Activated CD4-positive, alpha-beta memory T cell treated with anti-CD3 and anti-CD28 coated beads, Interleukin-2, amount 10 ng/mL, durations not matched to agents 7 days and 5 days (primary cell): ENCODE results near the gene TAF5. TPM values are rescaled to one million over a fixed set of nuclear protein-coding genes. Genes with fewer than 3 reads are reported as not detected.
A peak's percentile ranks its signal among the peaks of the same experiment; 100 is the strongest.
"Not testable (repeated sequence)": the region's sequence is repeated elsewhere in the genome, so short reads cannot be mapped to it uniquely, and the experiment has no call there.

ENCODE experiments used
- CTCF ChIA-PET: fragments of 350-600 bp; sonication (Branson Sonifier 250); formaldehyde crosslinking; loops from one replicate; lab custom pipeline; 2021; ENCODE audit warnings: antibody characterized with exemption, inconsistent platforms; lab: Charles Lee
- POLR2A ChIA-PET: fragments of 350-600 bp; sonication (Branson Sonifier 250); formaldehyde crosslinking; loops from one replicate; lab custom pipeline; 2021; ENCODE audit warnings: antibody characterized with exemption; lab: Charles Lee
- DNase-seq: peaks from one replicate; pipeline ENCODE4 v3.0.0-alpha.2; 2020
- H3K27ac Mint-ChIP-seq: one replicate; pipeline ENCODE4 v1.8.0; 2021; ENCODE audit warnings: mild to moderate bottlenecking, mixed read lengths
- H3K27me3 Mint-ChIP-seq: one replicate; pipeline ENCODE4 v1.8.0; 2021; ENCODE audit warnings: mixed read lengths
- H3K36me3 Mint-ChIP-seq: one replicate; pipeline ENCODE4 v1.8.0; 2021; ENCODE audit warnings: low read depth, mixed read lengths
- H3K4me1 Mint-ChIP-seq: one replicate; pipeline ENCODE4 v1.8.0; 2021; ENCODE audit warnings: mixed read lengths
- H3K4me3 Mint-ChIP-seq: one replicate; pipeline ENCODE4 v1.8.0; 2021; ENCODE audit warnings: mild to moderate bottlenecking, mixed read lengths
- H3K9me3 Mint-ChIP-seq: one replicate; pipeline ENCODE4 v1.8.0; 2021; ENCODE audit warnings: mixed read lengths
- total RNA-seq, 2 experiments: library from RNA; stranded (reverse); gene quantifications; one replicate each; pipeline ENCODE4 v1.2.3, GENCODE V29; 2021

The TAF5 gene
- total RNA-seq, result 10 to 100 TPM; 13.1 to 13.2 TPM

- H3K4me1 Mint-ChIP-seq, result peaks cover 24% of the 10 kb centered on the region
- peak; percentile 93 for DNase-seq
- ChIA-PET POLR2A (interaction anchor here (1.0 to 3.7 kb wide), 14 partner anchors 8 to 724 kb away, joined by 3 to 37 read pairs (median 6); partner anchors contain the start of genes ATP5MK, CALHM2, NT5C2 and PCGF6), CTCF (interaction anchor here (0.8 to 2.0 kb wide), 5 partner anchors 14 to 108 kb away, joined by 3 to 9 read pairs (median 4); partner anchors contain the start of genes ATP5MK and PDCD11)
- no peaks in the 10 kb centered on the region for H3K9me3 Mint-ChIP-seq
- peak within 1 kb of the TSS; percentile 91 for H3K27ac Mint-ChIP-seq
- no peaks in the 10 kb centered on the region for H3K27me3 Mint-ChIP-seq
- peaks cover 9% of the 10 kb centered on the region for H3K36me3 Mint-ChIP-seq
- H3K4me3 Mint-ChIP-seq, result peak within 1 kb of the TSS; percentile 87
Measured at GRCh38 chr10:103367782-103368518, at the start of gene TAF5. TSS of gene TAF5 (plus strand) at chr10:103367976. CDS start at chr10:103367990, 14 bp downstream.

GRCh38 chr10:103327906-103328305 lies 39.9 kb upstream of the TAF5 start:
- Mint-ChIP-seq H3K4me1 (no peaks in the 10 kb centered on the region), H3K4me3 (no peak overlapping the region), H3K27ac (no peak overlapping the region), H3K27me3 (no peaks in the 10 kb centered on the region), H3K36me3 (peaks cover 43% of the 10 kb centered on the region), H3K9me3 (no peaks in the 10 kb centered on the region)
- ChIA-PET POLR2A (no interaction called here), CTCF (no interaction called here)
- DNase-seq, result no peak

DNA sequence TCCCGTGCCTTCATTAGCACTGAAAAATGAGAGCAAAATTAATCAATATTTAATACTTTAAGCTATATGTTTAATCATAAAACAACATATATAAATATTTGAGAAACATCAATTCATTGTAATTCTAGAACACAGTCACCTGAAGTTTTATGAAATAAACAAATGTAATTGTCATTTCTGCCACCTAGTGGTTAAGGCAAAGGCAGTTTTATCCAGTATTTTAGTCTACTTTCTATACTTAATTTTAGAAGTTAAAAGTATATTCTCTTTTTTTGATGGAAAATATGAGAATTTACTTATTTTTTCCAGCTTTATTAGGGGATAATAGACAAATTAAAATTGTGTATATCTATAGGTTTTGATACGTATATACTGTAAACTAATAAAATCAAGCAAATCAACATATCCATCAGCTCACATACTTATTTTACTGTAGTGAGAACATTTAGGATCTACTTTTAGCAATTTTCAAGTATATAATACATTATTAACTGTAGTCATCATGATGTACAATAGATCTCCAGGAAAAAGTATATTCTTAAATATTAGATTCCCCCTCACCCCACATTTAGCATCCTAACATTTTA lies 33.7 kb upstream of the TAF5 start:
- Mint-ChIP-seq H3K36me3 (peaks cover 23% of the 10 kb centered on the region), H3K27me3 (no peaks in the 10 kb centered on the region), H3K4me3 (no peak overlapping the region), H3K9me3 (no peaks in the 10 kb centered on the region), H3K4me1 (no peaks in the 10 kb centered on the region), H3K27ac (no peak overlapping the region)
- no peak for DNase-seq
- ChIA-PET POLR2A (interaction anchor here (0.5 to 1.9 kb wide), 2 partner anchors 16 to 21 kb away, joined by 3 to 6 read pairs; partner anchors contain the start of gene PCGF6), CTCF (interaction anchor here (0.6 to 2.3 kb wide), 29 partner anchors 9 to 501 kb away, joined by 3 to 12 read pairs (median 4); partner anchors contain the start of genes CNNM2, CYP17A1 and INA)

DNA sequence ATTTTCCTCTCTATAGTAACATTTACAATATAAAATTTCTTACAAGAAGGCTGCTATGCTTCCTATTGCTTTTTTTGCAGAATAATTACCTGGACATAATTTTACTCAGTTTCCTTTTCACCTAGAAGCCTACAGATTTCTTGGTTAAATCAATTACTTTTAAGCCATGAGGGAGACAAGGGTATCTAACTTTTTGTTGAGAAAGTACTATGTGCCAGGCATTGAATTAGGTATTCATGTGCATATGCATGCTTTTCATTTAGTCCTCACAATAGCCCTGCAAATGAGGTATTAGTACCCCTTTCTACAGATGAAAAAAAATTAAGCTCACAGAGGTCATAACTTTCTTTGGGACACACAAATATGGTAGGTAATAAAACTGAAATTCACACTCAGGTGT lies 33.2 kb upstream of the TAF5 start:
- no peaks in the 10 kb centered on the region for H3K9me3 Mint-ChIP-seq
- ChIA-PET CTCF (interaction anchor here (0.6 to 2.3 kb wide), 20 partner anchors 9 to 501 kb away, joined by 3 to 12 read pairs (median 4); partner anchors contain the start of genes CNNM2, CYP17A1 and INA), POLR2A (interaction anchor here (1.9 kb wide), 1 partner anchor 16 kb away, joined by 6 read pairs; the partner anchor contains the start of gene PCGF6)
- no peaks in the 10 kb centered on the region for H3K27me3 Mint-ChIP-seq
- DNase-seq, result no peak
- H3K4me1 Mint-ChIP-seq, result no peaks in the 10 kb centered on the region
- peaks cover 23% of the 10 kb centered on the region for H3K36me3 Mint-ChIP-seq
- H3K4me3 Mint-ChIP-seq, result no peak overlapping the region
- no peak overlapping the region for H3K27ac Mint-ChIP-seq

DNA sequence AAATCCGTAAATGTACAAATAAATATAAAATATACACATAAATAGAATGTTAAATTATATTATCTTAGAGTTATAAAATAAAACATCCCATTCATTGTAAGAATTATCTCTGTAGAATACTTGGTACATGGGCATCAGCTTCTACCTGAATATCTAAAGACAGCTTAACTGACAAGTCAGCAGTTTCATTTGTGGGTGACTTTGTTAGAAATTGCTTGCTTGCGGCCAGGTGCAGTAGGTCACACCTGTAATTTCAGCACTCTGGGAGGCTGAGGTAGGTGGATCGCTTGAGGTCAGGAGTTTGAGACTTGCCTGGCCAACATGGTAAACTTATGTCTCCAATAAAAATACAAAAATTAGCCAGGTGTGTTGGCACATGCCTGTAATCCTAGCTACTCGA lies 31.4 kb upstream of the TAF5 start:
- ChIA-PET POLR2A (no interaction called here), CTCF (no interaction called here)
- Mint-ChIP-seq H3K9me3 (no peaks in the 10 kb centered on the region), H3K4me3 (no peak overlapping the region), H3K27ac (no peak overlapping the region), H3K27me3 (no peaks in the 10 kb centered on the region), H3K4me1 (no peaks in the 10 kb centered on the region), H3K36me3 (peaks cover 21% of the 10 kb centered on the region)
- no peak for DNase-seq

- POLR2A ChIA-PET, result interaction anchor here (1.0 to 2.8 kb wide), 7 partner anchors 16 to 158 kb away, joined by 3 to 25 read pairs (median 6); partner anchors contain the start of genes ATP5MK, NT5C2, PDCD11 and TAF5
- Mint-ChIP-seq H3K4me1 (peaks cover 12% of the 10 kb centered on the region), H3K4me3 (peak overlapping the region; percentile 90), H3K9me3 (no peaks in the 10 kb centered on the region), H3K36me3 (peaks cover 19% of the 10 kb centered on the region), H3K27ac (peak overlapping the region; percentile 58), H3K27me3 (no peaks in the 10 kb centered on the region)
- DNase-seq, result no peak
- CTCF ChIA-PET, result interaction anchor here (0.8 to 2.5 kb wide), 4 partner anchors 16 to 871 kb away, joined by 3 to 10 read pairs (median 4); partner anchors contain the start of gene ATP5MK
Measured at GRCh38 chr10:103350175-103350516, 17.6 kb upstream of the TAF5 start.

DNA sequence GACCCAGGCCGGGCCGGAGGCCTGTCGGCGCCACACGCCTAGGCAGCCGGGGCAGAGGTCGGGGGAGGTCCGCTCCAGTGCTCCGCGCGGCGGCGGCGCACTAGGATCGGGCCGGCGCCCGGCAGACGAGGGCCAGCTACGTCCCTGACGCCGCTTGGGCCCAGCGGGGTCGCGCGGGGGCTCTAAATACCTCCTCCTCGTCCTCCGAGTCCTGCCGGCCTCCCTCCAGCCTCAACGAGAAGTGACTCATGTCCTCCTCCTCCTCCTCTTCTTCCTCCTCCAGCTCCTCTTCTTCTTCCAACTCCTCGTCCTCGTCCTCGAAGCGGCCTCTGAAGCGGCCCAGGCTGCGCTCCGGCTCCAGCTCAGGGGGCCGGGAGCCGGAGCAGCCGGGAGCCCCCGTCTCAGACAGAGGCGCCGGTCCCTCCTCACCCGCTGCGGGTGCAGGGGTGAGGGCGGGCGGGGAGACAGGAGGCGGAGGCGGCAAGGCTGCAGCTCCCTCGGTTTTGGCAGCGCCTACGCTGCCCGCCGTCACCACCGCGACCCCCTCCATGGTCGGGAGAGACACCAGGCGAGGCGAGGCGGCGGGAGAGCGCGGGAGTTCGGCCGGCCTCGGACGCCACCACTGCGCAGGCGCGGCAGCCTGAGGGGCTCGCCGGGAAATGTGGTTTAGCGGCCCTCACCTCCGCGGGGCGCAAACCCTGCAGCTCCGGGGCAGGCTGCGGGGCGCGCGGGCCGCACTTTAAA lies 17.1 kb upstream of the TAF5 start, which contains the start of gene PCGF6:
PCGF6 (minus strand) TSS at position 624 of the 744 bp plus-strand sequence; CDS start at position 550, 74 bp downstream.
- POLR2A ChIA-PET, result interaction anchor here (0.6 to 2.8 kb wide), 9 partner anchors 11 to 158 kb away, joined by 3 to 25 read pairs (median 4); partner anchors contain the start of genes ATP5MK, NT5C2, PDCD11 and TAF5
- no peaks in the 10 kb centered on the region for H3K27me3 Mint-ChIP-seq
- CTCF ChIA-PET, result interaction anchor here (0.8 to 2.5 kb wide), 3 partner anchors 17 to 871 kb away, joined by 3 to 10 read pairs (median 4); partner anchors contain the start of gene ATP5MK

DNA sequence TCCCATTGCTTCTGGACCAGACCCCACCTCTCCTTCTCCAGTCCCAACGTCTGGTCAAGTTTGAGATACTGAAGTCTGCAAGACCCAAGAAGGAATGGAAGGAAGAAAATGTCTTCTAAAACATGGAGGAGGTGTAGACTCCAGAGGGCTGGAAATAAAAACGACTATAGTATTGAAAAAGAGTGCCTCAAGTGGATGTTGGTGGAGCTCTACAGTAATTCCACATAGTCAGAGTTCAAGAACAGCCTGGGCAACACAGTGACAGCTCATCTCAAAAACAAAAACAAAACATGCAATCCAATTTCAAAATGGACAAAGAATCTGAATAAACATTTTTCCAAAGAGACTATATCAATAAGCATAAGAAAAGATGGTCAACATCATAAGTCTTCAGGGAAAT lies 14.5 kb upstream of the TAF5 start:
- no peak for DNase-seq
- POLR2A ChIA-PET, result interaction anchor here (0.8 to 1.7 kb wide), 2 partner anchors 15 to 100 kb away, joined by 3 to 10 read pairs; partner anchors contain the start of gene TAF5
- peaks cover 12% of the 10 kb centered on the region for H3K4me1 Mint-ChIP-seq
- peaks cover 6% of the 10 kb centered on the region for H3K36me3 Mint-ChIP-seq
- no peak overlapping the region for H3K4me3 Mint-ChIP-seq
- H3K27me3 Mint-ChIP-seq, result no peaks in the 10 kb centered on the region
- CTCF ChIA-PET, result interaction anchor here (0.7 to 1.4 kb wide), 5 partner anchors 15 to 436 kb away, joined by 3 to 8 read pairs (median 3); partner anchors contain the start of gene TAF5
- H3K27ac Mint-ChIP-seq, result no peak overlapping the region
- H3K9me3 Mint-ChIP-seq, result no peaks in the 10 kb centered on the region

More for the DNA sequence above, 17.1 kb upstream of the TAF5 start, which contains the start of gene PCGF6:
- Mint-ChIP-seq H3K9me3 (no peaks in the 10 kb centered on the region), H3K27ac (peak within 1 kb of the TSS; percentile 84), H3K36me3 (peaks cover 17% of the 10 kb centered on the region), H3K4me1 (peaks cover 12% of the 10 kb centered on the region), H3K4me3 (peak within 1 kb of the TSS; percentile 90)
- DNase-seq, result peak; percentile 73

GRCh38 chr10:103354567-103354966 lies 13.2 kb upstream of the TAF5 start:
- CTCF ChIA-PET, result interaction anchor here (1.3 kb wide), 1 partner anchor 13 kb away, joined by 8 read pairs; the partner anchor contains the start of gene TAF5
- H3K27ac Mint-ChIP-seq, DNase-seq, POLR2A ChIA-PET, H3K27me3 Mint-ChIP-seq, H3K4me1 Mint-ChIP-seq, H3K9me3 Mint-ChIP-seq, H3K36me3 Mint-ChIP-seq, H3K4me3 Mint-ChIP-seq: not testable (repeated sequence)

DNA sequence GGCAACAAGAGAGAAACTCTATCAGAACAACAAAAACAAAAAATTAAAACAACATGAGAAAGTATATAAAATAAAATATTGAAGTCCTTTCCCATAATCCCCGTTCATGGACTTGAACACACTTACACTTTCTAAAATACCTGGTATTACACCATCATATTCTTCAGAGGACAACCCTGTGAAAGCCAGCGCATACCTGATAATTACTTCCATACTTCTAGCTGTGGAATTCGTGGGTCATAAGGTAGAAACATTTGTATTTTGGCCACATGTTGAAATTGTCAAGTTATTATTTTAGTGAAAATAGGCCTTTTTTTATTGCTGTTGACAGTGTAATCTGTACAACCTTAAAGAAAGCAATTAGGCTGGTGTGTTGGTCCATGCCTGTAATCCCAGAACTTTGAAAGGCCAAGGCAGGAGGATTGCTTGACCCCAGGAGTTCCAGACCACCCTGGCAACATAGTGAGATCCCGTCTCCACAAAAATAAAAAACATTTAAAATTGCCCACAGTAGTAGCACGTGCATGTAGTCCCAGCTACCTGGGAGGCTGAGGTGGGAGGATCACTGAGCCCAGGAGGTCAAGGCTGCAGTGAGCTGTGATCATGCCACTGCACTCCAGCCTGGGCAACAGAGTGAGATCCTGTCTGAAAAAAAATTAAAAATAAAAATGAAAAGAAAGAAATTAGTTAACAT lies 11.7 kb upstream of the TAF5 start:
- Mint-ChIP-seq H3K36me3 (no peaks in the 10 kb centered on the region), H3K27ac (no peak overlapping the region), H3K27me3 (no peaks in the 10 kb centered on the region), H3K4me3 (no peak overlapping the region), H3K4me1 (peaks cover 4% of the 10 kb centered on the region), H3K9me3 (no peaks in the 10 kb centered on the region)
- ChIA-PET POLR2A (interaction anchor here (0.6 to 1.7 kb wide), 2 partner anchors 11 to 612 kb away, joined by 3 to 5 read pairs; partner anchors contain the start of gene TAF5), CTCF (interaction anchor here (1.4 kb wide), 1 partner anchor 9 kb away, joined by 3 read pairs; no protein-coding TSS in a partner anchor)
- DNase-seq, result no peak

DNA sequence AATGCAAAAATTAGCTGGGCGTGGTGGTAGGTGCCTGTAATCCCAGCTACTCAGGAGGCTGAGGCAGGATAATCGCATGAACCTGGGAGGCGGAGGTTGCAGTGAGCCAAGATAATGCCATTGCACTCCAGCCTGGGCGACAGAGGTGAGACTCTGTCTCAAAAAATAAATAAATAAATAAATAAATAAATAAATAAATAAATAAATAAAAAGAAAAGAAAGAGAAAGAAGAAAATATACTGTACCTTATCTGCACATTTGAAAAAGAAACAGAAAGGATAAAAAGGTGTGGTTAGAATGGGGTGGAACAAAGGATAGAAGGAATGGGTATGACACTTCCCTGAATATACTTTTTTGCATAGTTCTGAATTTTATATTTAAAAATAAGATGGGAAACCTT lies 8.3 kb upstream of the TAF5 start:
- H3K9me3 Mint-ChIP-seq, H3K36me3 Mint-ChIP-seq, H3K4me1 Mint-ChIP-seq, POLR2A ChIA-PET, DNase-seq, H3K4me3 Mint-ChIP-seq, CTCF ChIA-PET, H3K27ac Mint-ChIP-seq, H3K27me3 Mint-ChIP-seq: not testable (repeated sequence)
